Measurements from ENCODE around the gene NLRX1. TPM values are rescaled to one million over a fixed set of nuclear protein-coding genes. Genes with fewer than 3 reads are reported as not detected.

NLRX1 gene
- total RNA-seq, 1 experiment from 2014 or later: 21.4 TPM

Other genes starting within 250 kb of the NLRX1 start
- gene BCL9L, start 242.8 kb upstream of the NLRX1 start, total RNA-seq (2021; ENCODE audit: unreplicated experiment): 120 TPM
- 0.42 TPM for gene UPK2, start 212.4 kb upstream of the NLRX1 start, total RNA-seq (2021; ENCODE audit: unreplicated experiment)
- gene FOXR1, start 197.0 kb upstream of the NLRX1 start, total RNA-seq (2021; ENCODE audit: unreplicated experiment): not detected
- gene CENATAC, start 170.6 kb upstream of the NLRX1 start, total RNA-seq (2021; ENCODE audit: unreplicated experiment): 28.9 TPM
- 1,404 TPM for gene RPS25, start 150.4 kb upstream of the NLRX1 start, total RNA-seq (2021; ENCODE audit: unreplicated experiment)
- gene TRAPPC4, start 150.0 kb upstream of the NLRX1 start, total RNA-seq (2021; ENCODE audit: unreplicated experiment): 61.6 TPM
- gene SLC37A4, start 137.8 kb upstream of the NLRX1 start, total RNA-seq (2021; ENCODE audit: unreplicated experiment): 49.8 TPM
- 181 TPM for gene HYOU1, start 111.5 kb upstream of the NLRX1 start, total RNA-seq (2021; ENCODE audit: unreplicated experiment)
- gene VPS11, start 100.9 kb upstream of the NLRX1 start, total RNA-seq (2021; ENCODE audit: unreplicated experiment): 20.4 TPM
- gene HMBS, start 83.8 kb upstream of the NLRX1 start, total RNA-seq (2021; ENCODE audit: unreplicated experiment): 69.0 TPM
- gene DPAGT1, start 66.9 kb upstream of the NLRX1 start, total RNA-seq (2021; ENCODE audit: unreplicated experiment): 45.1 TPM
- gene C2CD2L, start 61.4 kb upstream of the NLRX1 start, total RNA-seq (2021; ENCODE audit: unreplicated experiment): 12.4 TPM
- 38.1 TPM for gene HINFP, start 47.1 kb upstream of the NLRX1 start, total RNA-seq (2021; ENCODE audit: unreplicated experiment)
- gene ABCG4, start 19.7 kb upstream of the NLRX1 start, total RNA-seq (2021; ENCODE audit: unreplicated experiment): 1.9 TPM
- gene NHERF4, start 16.8 kb downstream of the NLRX1 start, total RNA-seq (2021; ENCODE audit: unreplicated experiment): 0.30 TPM
- 31.1 TPM for gene CBL, start 37.6 kb downstream of the NLRX1 start, total RNA-seq (2021; ENCODE audit: unreplicated experiment)
- gene MCAM, start 148.4 kb downstream of the NLRX1 start, total RNA-seq (2021; ENCODE audit: unreplicated experiment): 17.4 TPM
- gene RNF26, start 165.8 kb downstream of the NLRX1 start, total RNA-seq (2021; ENCODE audit: unreplicated experiment): 45.6 TPM
- not detected for gene C1QTNF5, start 172.2 kb downstream of the NLRX1 start, total RNA-seq (2021; ENCODE audit: unreplicated experiment)
- not detected for gene MFRP, start 178.0 kb downstream of the NLRX1 start, total RNA-seq (2021; ENCODE audit: unreplicated experiment)
- 5.0 TPM for gene USP2, start 213.0 kb downstream of the NLRX1 start, total RNA-seq (2021; ENCODE audit: unreplicated experiment)

Measured in HCT116 (cell line).